ENCODE results near the gene FBN3.

The FBN3 gene

DNA sequence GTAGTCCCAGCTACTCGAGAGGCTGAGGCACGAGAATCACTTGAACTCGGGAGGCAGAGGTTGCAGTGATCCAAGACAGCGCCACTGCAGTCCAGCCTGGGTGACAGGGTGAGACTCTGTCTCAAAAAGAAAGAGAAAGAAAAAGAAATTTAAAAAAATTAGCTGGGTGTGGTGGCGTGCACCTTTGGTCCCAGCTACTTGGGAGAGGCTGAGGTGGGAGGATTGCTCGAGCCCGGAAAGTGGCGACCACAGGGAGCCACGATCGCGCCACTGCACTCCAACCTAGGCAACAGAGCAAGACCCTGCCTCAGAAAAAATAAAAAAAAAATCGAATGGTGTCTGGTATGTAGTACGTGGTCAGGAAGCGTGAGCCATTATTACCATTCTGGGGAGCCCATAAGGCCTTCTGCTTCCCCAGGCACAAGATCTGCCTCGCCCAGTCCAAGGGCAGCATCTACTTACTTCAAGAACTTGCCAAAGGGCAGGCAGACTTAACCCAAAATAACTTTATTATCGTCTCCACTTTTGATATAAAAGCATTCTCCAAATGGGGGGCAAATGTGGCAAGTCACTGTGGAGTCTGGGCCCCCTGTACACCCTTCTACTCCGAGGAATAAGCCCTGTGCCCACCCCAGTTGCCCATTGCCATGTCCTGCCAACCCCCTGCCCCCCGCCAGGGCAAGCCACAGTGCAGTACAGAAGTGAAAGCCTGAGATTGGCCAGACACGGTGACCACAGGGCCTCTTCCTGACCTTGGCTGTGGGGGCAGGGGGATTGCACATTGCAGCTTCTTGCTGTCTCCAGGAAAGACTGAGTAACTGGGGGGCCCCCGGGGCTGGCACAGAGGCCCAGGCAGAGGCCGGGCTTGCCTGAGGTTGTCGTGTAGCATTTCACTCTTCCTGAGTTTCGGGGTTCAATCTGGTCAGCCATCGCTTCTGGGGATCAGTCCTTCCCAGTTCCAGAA lies 84.2 kb downstream of the FBN3 start:
- Histone ChIP-seq H3K27me3 (replicated peaks; ENCODE audit: control insufficient read depth, insufficient read depth, low read length) (no peaks in the 10 kb centered on the region), H3K36me3 (ENCODE audit: control insufficient read depth, insufficient read depth, low read length) (no peaks in the 10 kb centered on the region), H3K4me3 (replicated peaks; ENCODE audit: low read depth, low read length) (no peak overlapping the region)
- TF ChIP-seq, protein P1, sequence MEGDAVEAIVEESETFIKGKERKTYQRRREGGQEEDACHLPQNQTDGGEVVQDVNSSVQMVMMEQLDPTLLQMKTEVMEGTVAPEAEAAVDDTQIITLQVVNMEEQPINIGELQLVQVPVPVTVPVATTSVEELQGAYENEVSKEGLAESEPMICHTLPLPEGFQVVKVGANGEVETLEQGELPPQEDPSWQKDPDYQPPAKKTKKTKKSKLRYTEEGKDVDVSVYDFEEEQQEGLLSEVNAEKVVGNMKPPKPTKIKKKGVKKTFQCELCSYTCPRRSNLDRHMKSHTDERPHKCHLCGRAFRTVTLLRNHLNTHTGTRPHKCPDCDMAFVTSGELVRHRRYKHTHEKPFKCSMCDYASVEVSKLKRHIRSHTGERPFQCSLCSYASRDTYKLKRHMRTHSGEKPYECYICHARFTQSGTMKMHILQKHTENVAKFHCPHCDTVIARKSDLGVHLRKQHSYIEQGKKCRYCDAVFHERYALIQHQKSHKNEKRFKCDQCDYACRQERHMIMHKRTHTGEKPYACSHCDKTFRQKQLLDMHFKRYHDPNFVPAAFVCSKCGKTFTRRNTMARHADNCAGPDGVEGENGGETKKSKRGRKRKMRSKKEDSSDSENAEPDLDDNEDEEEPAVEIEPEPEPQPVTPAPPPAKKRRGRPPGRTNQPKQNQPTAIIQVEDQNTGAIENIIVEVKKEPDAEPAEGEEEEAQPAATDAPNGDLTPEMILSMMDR (IDR thresholded peaks at IDR 0.05; ENCODE audit: insufficient read depth, low read length, poor library complexity, severe bottlenecking): no peak
- DNase-seq (ENCODE audit: extremely low read depth, insufficient read length): no peak

- TF ChIP-seq, protein P1 (IDR thresholded peaks at IDR 0.05; ENCODE audit: insufficient read depth, low read length, poor library complexity, severe bottlenecking): no peak
- Histone ChIP-seq H3K4me3 (replicated peaks; ENCODE audit: low read depth, low read length) (no peak overlapping the region), H3K36me3 (ENCODE audit: control insufficient read depth, insufficient read depth, low read length) (no peaks in the 10 kb centered on the region), H3K27me3 (replicated peaks; ENCODE audit: control insufficient read depth, insufficient read depth, low read length) (no peaks in the 10 kb centered on the region)
- DNase-seq (ENCODE audit: extremely low read depth, insufficient read length): no peak
These were observed 91.7 kb downstream of the FBN3 start for GRCh38 chr19:8057545-8058270.

DNA sequence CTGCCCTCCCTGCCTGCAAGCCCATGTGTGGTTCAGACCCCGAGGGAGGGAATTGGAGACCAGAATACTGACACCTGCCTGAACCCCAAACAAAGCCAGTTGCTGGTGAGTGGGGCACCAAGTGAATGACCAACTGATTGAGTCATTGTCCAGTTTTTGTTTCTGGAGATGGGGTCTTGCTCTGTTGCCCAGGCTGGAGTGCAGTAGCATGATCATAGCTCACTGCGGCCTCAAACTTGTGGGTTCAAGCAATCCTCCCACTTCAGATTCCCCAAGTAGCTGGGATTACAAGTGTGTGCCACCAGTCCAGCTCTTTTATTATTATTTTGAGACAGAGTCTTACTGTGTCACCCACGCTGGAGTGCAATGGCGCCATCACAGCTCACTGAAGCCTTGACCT lies 92.9 kb downstream of the FBN3 start:
- no peak for DNase-seq (ENCODE audit: extremely low read depth, insufficient read length)
- H3K27me3 ChIP-seq (replicated peaks; ENCODE audit: control insufficient read depth, insufficient read depth, low read length): no peaks in the 10 kb centered on the region
- H3K36me3 ChIP-seq (ENCODE audit: control insufficient read depth, insufficient read depth, low read length): no peaks in the 10 kb centered on the region
- no peak overlapping the region for H3K4me3 ChIP-seq (replicated peaks; ENCODE audit: low read depth, low read length)
- TF ChIP-seq, protein P1 (IDR thresholded peaks at IDR 0.05; ENCODE audit: insufficient read depth, low read length, poor library complexity, severe bottlenecking): no peak

GRCh38 chr19:8054169-8054568 lies 95.2 kb downstream of the FBN3 start:
- H3K27me3 ChIP-seq (replicated peaks; ENCODE audit: control insufficient read depth, insufficient read depth, low read length): no peaks in the 10 kb centered on the region
- TF ChIP-seq, protein P1 (IDR thresholded peaks at IDR 0.05; ENCODE audit: insufficient read depth, low read length, poor library complexity, severe bottlenecking): no peak
- no peak for DNase-seq (ENCODE audit: extremely low read depth, insufficient read length)
- no peaks in the 10 kb centered on the region for H3K36me3 ChIP-seq (ENCODE audit: control insufficient read depth, insufficient read depth, low read length)
- H3K4me3 ChIP-seq (replicated peaks; ENCODE audit: low read depth, low read length): no peak overlapping the region

DNA sequence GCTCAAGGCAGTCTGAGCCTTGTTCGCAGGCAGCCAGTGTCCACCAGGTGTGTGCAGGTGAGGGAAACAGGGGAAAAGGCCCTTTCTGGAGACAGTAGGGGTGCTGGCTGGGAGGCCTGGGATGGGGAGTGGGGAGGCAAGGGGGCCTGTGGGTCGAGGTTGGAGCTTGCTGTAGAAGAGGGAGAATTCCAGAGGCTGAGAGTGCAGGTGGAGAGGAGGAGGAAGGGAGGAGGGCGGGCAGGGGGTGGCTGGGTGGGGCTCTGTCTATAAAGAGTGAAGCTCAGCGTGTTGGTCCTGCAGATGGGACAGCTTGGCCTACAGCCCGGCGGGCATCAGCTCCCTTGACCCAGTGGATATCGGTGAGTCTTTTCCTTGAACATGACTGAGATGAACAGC lies 96.9 kb downstream of the FBN3 start, which contains the start of gene CCL25:
Gene CCL25, plus strand, starts transcription at position 297 of the 396 bp plus-strand sequence. CDS start 290 bp downstream, outside the sequence.
- no peaks in the 10 kb centered on the region for H3K27me3 ChIP-seq (replicated peaks; ENCODE audit: control insufficient read depth, insufficient read depth, low read length)
- no peaks in the 10 kb centered on the region for H3K36me3 ChIP-seq (ENCODE audit: control insufficient read depth, insufficient read depth, low read length)
- TF ChIP-seq, protein P1 (IDR thresholded peaks at IDR 0.05; ENCODE audit: insufficient read depth, low read length, poor library complexity, severe bottlenecking): no peak
- no peak within 1 kb of the TSS for H3K4me3 ChIP-seq (replicated peaks; ENCODE audit: low read depth, low read length)
- no peak for DNase-seq (ENCODE audit: extremely low read depth, insufficient read length)

Data from GM06990 (cell line).